NCI-H2029 (cell line): ENCODE measurements around the gene NCCRP1.

ENCODE experiments used
- DNase-seq: peaks from one replicate; lab custom pipeline; 2025; lab: John Stamatoyannopoulos, UW

NCCRP1 gene

GRCh38 chr19:39246951-39247669 lies 50.3 kb downstream of the NCCRP1 start:
- DNase-seq, result no peak

DNA sequence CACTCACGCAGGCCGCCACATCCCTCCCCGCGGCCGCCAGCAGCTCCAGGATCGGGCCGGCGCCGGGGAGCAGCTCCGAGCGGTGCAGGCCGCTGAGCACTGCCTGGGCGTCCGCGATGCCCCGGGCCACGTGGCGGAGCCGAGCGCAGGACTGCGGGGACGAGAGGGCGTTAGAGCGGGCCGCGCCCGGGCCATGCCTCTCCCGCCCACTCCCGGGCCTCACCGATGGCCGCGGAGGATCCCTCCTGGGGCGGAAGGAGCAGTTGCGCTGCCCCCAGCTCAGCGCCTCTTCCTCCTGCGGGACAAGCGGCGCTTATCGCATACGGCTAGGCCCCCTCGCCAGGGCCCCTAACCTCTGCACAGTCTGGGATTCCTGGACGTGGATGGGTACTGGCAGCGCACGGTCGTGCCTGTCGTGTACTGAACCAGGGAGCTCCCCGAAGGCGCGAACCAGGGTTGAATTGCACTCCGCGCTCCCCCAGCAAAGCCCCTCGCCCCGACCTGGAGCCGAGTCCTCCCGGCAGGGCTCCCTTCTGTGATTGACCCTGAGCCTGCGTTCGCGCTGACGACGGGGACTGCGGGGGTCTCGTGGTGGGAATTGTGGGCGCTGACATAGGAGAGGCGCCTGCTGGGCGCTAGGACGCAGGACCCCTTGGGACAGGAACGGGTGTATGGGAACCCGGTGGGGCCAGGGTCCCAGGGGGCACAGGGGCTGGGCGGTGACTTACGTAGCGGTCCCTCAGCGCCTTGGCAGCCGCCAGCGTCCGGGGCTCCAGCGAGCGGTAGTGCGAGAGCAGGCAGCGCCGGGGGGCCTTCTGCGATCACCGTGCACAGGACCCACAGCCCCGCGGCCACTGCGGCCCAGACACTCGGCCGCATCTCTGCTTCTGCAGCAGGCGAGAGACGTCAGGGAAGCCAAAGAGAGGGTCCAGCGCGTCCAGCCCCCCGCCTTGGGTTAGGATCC lies 51.2 kb downstream of the NCCRP1 start:
- DNase-seq, result no peak

GRCh38 chr19:39248806-39249205 lies 52.0 kb downstream of the NCCRP1 start, which contains the start of gene IFNL4:
TSS of gene IFNL4 (minus strand) at chr19:39248856.
- DNase-seq, result no peak

- DNase-seq, result no peak
Measured at GRCh38 chr19:39251081-39251480, 54.3 kb downstream of the NCCRP1 start.
